Thyroid gland (tissue), 4 donors: ENCODE measurements around the gene PDXK. TPM values are rescaled to one million over a fixed set of nuclear protein-coding genes. Genes with fewer than 3 reads are reported as not detected.
A peak's percentile ranks its signal among the peaks of the same experiment; 100 is the strongest.

Experiments
- DNase-seq, 2 donors: peaks; one replicate each; pipeline ENCODE4 v3.0.0-alpha.2; 2019
- H3K27ac ChIP-seq, 3 donors: fragments of 200-600 bp; sonication (generic); 1 replicate in 2 of 3; 2 replicates in 1 of 3; pipeline ENCODE4 v1.5.1; 2016 to 2019; ENCODE audit warnings: mild to moderate bottlenecking in 1 of 3, moderate library complexity in 1 of 3
- H3K27me3 ChIP-seq: fragments of 200-600 bp; sonication (generic); one replicate; pipeline ENCODE4 v1.5.1; 2019
- H3K36me3 ChIP-seq, 2 donors: fragments of 200-600 bp; sonication (generic); one replicate each; pipeline ENCODE4 v1.5.1; 2016 to 2019
- H3K4me1 ChIP-seq, 2 donors: fragments of 200-600 bp; sonication (generic); one replicate each; pipeline ENCODE4 v1.5.1; 2017 to 2019
- H3K4me3 ChIP-seq, 3 donors: fragments of 200-600 bp; sonication (generic); replicated peaks in 1 of 3; 1 replicate in 2 of 3; 2 replicates in 1 of 3; pipeline ENCODE4 v1.5.1; 2016; ENCODE audit warnings: mild to moderate bottlenecking in 1 of 3
- H3K9me3 ChIP-seq: fragments of 200-600 bp; sonication (generic); one replicate; pipeline ENCODE4 v1.5.1; 2017
- CTCF ChIP-seq, 6 experiments: fragments of 200-600 bp in 3 of 6; fragments of 450-650 bp in 3 of 6; sonication (generic) in 3 of 6; IDR thresholded peaks; one replicate each; pipeline ENCODE4 v1.5.1; 2016 to 2019; ENCODE audit warnings: antibody characterized with exemption in 6 of 6, mild to moderate bottlenecking in 2 of 6, inconsistent platforms in 1 of 6, moderate library complexity in 1 of 6
- POLR2A ChIP-seq, 2 donors: fragments of 450-650 bp; IDR thresholded peaks; one replicate each; pipeline ENCODE4 v1.6.1; 2017; ENCODE audit warnings: antibody characterized with exemption in 2 of 2, mild to moderate bottlenecking in 2 of 2, moderate library complexity in 1 of 2
- WGBS, 2 donors: methylation state at CpG; one replicate each; pipeline ENCODE4 v1.1.5; 2017; 5-methylcytosine and 5-hydroxymethylcytosine counted together
- intact Hi-C: fragments of 100-400 bp; cut with DNase I; formaldehyde crosslinking; loops from one replicate; pipeline ENCODE4 v1.15.1; 2023
- total RNA-seq, 4 donors: library from RNA; depleted of rRNA; stranded (reverse); fragments of >200 nt; gene quantifications; one replicate each; pipeline ENCODE4 v1.2.3, GENCODE V29; 2016

Gene PDXK
- 10 to 100 TPM; 70.6 to 95.5 (median 92.4) TPM for total RNA-seq

- H3K4me3 ChIP-seq = peak within 1 kb of the TSS; percentile 27 to 99 (median 90)
These were observed at the start of gene PDXK for GRCh38 chr21:43718872-43719747. Gene PDXK (plus strand): TSS chr21:43719129. CDS start chr21:43719295, 166 bp downstream.

GRCh38 chr21:43669828-43670605, 48.9 kb upstream of the PDXK start:
- Histone ChIP-seq H3K36me3 (peaks cover 5% of the 10 kb centered on the region in 2 donors), H3K27ac (no peak overlapping the region), H3K4me3 (no peak overlapping the region), H3K27me3 (no peaks in the 10 kb centered on the region), H3K4me1 (no peaks in the 10 kb centered on the region), H3K9me3 (no peaks in the 10 kb centered on the region)
- WGBS, 2 donors = 89 to 93% methylated on average over 20 of the region's 20 CpGs
- no peak for DNase-seq
- TF ChIP-seq POLR2A (IDR thresholded peaks at IDR 0.05) (no peak), CTCF (IDR thresholded peaks at IDR 0.05) (no peak)
- intact Hi-C loops = no loop called here

More at GRCh38 chr21:43718872-43719747, at the start of gene PDXK:
- Histone ChIP-seq H3K9me3 (no peaks in the 10 kb centered on the region), H3K27me3 (no peaks in the 10 kb centered on the region), H3K36me3 (no peaks in the 10 kb centered on the region), H3K27ac (peak within 1 kb of the TSS; percentile 68 to 93 (median 90)), H3K4me1 (peaks cover 24 to 28% of the 10 kb centered on the region in 2 donors)
- peak; percentile 82 to 85 for DNase-seq
- intact Hi-C loops = loop anchor here (5.0 kb wide), 2 partner anchors 57 to 68 kb away; partner anchors contain the start of gene RRP1
- no CpG with 5 or more reads among the region's 117 CpGs for WGBS, 2 donors
- peak; percentile 88 to 96 for TF ChIP-seq POLR2A (IDR thresholded peaks at IDR 0.05)
- no peak for TF ChIP-seq CTCF (IDR thresholded peaks at IDR 0.05)

- Histone ChIP-seq H3K4me3 (no peak overlapping the region), H3K27me3 (no peaks in the 10 kb centered on the region), H3K4me1 (no peaks in the 10 kb centered on the region), H3K36me3 (peaks cover 20 to 30% of the 10 kb centered on the region in 2 donors), H3K27ac (no peak overlapping the region), H3K9me3 (no peaks in the 10 kb centered on the region)
- intact Hi-C loops = no loop called here
- WGBS, 2 donors = 97% methylated on average over 3 of the region's 3 CpGs
- no peak for TF ChIP-seq CTCF (IDR thresholded peaks at IDR 0.05)
- no peak for TF ChIP-seq POLR2A (IDR thresholded peaks at IDR 0.05)
- DNase-seq = no peak
These were observed 43.1 kb upstream of the PDXK start for GRCh38 chr21:43675871-43676270.

- H3K27ac ChIP-seq = no peak overlapping the region
- no peak overlapping the region for H3K4me3 ChIP-seq
- no peaks in the 10 kb centered on the region for H3K9me3 ChIP-seq
- no peak for DNase-seq
- H3K36me3 ChIP-seq = peaks cover 20 to 30% of the 10 kb centered on the region in 2 donors
- WGBS, 2 donors = 94 to 97% methylated on average over 10 to 15 of the region's 15 CpGs
- intact Hi-C loops = no loop called here
- no peaks in the 10 kb centered on the region for H3K27me3 ChIP-seq
- no peaks in the 10 kb centered on the region for H3K4me1 ChIP-seq
- TF ChIP-seq CTCF (IDR thresholded peaks at IDR 0.05) (no peak), POLR2A (IDR thresholded peaks at IDR 0.05) (no peak)
These were observed 42.5 kb upstream of the PDXK start for GRCh38 chr21:43676391-43676790.
